SK-N-SH treated with all-trans-retinoic acid at 6 μM for 48 hours (cell line): ENCODE data around the gene CREBRF.

Experiments used
- ARNTL ChIP-seq: fragments of 450-650 bp; formaldehyde crosslinking; IDR thresholded peaks from 2 replicates; pipeline ENCODE4 v1.5.0; 2020; ENCODE audit warnings: low read depth, mild to moderate bottlenecking, moderate library complexity, borderline replicate concordance
- PPARA ChIP-seq: fragments of 250-450 bp; sonication (Bioruptor Pico); IDR thresholded peaks from 2 replicates; pipeline ENCODE4 v1.5.0; 2020; ENCODE audit warnings: mild to moderate bottlenecking, borderline replicate concordance
- RARB ChIP-seq: fragments of 250-450 bp; sonication (Bioruptor Pico); IDR thresholded peaks from 2 replicates; pipeline ENCODE4 v1.8.0; 2021; ENCODE audit warnings: mild to moderate bottlenecking, moderate library complexity
- ZC3H10 ChIP-seq: fragments of 250-450 bp; sonication (Bioruptor Pico); IDR thresholded peaks from 2 replicates; pipeline ENCODE4 v1.5.1; 2021; ENCODE audit warnings: mild to moderate bottlenecking, moderate library complexity
- ZNF8 ChIP-seq: fragments of 450-650 bp; formaldehyde crosslinking; IDR thresholded peaks from 2 replicates; pipeline ENCODE4 v1.5.0; 2020; ENCODE audit warnings: mild to moderate bottlenecking, moderate library complexity
- TF ChIP-seq, protein P1 (sequence below): fragments of 250-450 bp; sonication (Bioruptor Pico); IDR thresholded peaks from 2 replicates; pipeline ENCODE4 v1.8.0; 2021; ENCODE audit warnings: low read depth, mild to moderate bottlenecking, moderate library complexity, borderline replicate concordance
- TF ChIP-seq, protein P2 (sequence below): fragments of 250-450 bp; sonication (Bioruptor Pico); IDR thresholded peaks from 2 replicates; pipeline ENCODE4 v1.8.0; 2020; ENCODE audit warnings: mild to moderate bottlenecking, moderate library complexity, borderline replicate concordance
- TF ChIP-seq, protein P3 (sequence below): fragments of 250-450 bp; sonication (Bioruptor Pico); IDR thresholded peaks from 2 replicates; pipeline ENCODE4 v1.5.1; 2021; ENCODE audit warnings: mild to moderate bottlenecking, moderate library complexity
- TF ChIP-seq, protein P4 (sequence below): fragments of 250-450 bp; sonication (Bioruptor Pico); IDR thresholded peaks from 2 replicates; pipeline ENCODE4 v1.5.0; 2020; ENCODE audit warnings: mild to moderate bottlenecking, moderate library complexity

DNA sequence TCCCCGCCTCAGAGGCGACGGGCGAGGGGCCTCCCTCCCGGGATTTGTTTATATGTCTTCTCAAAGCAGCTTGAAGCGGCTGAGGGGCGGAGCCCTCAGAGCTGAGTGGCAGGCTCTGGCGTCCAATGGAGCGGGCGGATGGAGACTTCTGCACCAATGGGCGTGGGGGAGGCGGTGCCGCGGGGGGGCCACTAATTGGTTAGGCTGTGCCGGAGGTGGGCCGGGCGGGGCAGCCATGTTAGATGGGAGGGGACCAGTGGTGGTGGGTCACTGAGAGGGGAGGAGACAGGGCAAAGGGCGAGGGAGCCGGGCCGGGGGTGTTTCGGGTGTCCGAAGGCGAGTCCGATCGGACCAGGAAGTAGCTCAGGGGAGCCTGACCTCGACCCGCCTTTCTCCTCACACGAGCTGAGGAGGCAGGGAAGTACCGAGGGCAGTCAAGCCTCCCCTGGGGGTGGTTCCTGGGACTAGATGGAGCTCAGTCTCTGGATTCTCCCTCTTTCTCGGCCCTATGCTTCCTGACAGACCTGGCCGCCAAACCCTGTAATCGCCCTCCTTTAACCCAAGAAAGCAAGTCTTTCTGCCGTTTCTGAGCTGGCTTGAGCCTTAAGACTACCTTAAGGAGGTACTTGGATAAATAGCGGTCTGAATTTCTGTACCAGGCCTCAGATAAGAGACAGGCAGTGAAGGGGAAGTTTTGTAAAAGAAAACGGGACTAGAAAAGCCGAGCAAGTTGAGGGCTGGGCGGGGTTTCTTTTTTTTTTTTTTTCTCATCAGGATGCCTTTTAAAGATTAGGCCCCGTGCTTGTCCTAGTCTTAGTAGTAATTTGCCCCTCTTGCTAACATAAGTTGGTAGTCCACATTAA is 1.1 kb downstream of the CREBRF start:
- TF ChIP-seq, protein P1, sequence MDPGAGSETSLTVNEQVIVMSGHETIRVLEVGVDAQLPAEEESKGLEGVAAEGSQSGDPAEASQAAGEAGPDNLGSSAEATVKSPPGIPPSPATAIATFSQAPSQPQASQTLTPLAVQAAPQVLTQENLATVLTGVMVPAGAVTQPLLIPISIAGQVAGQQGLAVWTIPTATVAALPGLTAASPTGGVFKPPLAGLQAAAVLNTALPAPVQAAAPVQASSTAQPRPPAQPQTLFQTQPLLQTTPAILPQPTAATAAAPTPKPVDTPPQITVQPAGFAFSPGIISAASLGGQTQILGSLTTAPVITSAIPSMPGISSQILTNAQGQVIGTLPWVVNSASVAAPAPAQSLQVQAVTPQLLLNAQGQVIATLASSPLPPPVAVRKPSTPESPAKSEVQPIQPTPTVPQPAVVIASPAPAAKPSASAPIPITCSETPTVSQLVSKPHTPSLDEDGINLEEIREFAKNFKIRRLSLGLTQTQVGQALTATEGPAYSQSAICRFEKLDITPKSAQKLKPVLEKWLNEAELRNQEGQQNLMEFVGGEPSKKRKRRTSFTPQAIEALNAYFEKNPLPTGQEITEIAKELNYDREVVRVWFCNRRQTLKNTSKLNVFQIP (CRISPR knock-in tag), result no peak
- no peak for TF ChIP-seq PPARA
- TF ChIP-seq ARNTL (CRISPR knock-in tag), result no peak
- TF ChIP-seq, protein P2, sequence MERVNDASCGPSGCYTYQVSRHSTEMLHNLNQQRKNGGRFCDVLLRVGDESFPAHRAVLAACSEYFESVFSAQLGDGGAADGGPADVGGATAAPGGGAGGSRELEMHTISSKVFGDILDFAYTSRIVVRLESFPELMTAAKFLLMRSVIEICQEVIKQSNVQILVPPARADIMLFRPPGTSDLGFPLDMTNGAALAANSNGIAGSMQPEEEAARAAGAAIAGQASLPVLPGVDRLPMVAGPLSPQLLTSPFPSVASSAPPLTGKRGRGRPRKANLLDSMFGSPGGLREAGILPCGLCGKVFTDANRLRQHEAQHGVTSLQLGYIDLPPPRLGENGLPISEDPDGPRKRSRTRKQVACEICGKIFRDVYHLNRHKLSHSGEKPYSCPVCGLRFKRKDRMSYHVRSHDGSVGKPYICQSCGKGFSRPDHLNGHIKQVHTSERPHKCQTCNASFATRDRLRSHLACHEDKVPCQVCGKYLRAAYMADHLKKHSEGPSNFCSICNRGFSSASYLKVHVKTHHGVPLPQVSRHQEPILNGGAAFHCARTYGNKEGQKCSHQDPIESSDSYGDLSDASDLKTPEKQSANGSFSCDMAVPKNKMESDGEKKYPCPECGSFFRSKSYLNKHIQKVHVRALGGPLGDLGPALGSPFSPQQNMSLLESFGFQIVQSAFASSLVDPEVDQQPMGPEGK (CRISPR knock-in tag), result no peak
- TF ChIP-seq, protein P3, sequence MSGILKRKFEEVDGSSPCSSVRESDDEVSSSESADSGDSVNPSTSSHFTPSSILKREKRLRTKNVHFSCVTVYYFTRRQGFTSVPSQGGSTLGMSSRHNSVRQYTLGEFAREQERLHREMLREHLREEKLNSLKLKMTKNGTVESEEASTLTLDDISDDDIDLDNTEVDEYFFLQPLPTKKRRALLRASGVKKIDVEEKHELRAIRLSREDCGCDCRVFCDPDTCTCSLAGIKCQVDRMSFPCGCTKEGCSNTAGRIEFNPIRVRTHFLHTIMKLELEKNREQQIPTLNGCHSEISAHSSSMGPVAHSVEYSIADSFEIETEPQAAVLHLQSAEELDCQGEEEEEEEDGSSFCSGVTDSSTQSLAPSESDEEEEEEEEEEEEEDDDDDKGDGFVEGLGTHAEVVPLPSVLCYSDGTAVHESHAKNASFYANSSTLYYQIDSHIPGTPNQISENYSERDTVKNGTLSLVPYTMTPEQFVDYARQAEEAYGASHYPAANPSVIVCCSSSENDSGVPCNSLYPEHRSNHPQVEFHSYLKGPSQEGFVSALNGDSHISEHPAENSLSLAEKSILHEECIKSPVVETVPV (CRISPR knock-in tag), result no peak
- TF ChIP-seq, protein P4, sequence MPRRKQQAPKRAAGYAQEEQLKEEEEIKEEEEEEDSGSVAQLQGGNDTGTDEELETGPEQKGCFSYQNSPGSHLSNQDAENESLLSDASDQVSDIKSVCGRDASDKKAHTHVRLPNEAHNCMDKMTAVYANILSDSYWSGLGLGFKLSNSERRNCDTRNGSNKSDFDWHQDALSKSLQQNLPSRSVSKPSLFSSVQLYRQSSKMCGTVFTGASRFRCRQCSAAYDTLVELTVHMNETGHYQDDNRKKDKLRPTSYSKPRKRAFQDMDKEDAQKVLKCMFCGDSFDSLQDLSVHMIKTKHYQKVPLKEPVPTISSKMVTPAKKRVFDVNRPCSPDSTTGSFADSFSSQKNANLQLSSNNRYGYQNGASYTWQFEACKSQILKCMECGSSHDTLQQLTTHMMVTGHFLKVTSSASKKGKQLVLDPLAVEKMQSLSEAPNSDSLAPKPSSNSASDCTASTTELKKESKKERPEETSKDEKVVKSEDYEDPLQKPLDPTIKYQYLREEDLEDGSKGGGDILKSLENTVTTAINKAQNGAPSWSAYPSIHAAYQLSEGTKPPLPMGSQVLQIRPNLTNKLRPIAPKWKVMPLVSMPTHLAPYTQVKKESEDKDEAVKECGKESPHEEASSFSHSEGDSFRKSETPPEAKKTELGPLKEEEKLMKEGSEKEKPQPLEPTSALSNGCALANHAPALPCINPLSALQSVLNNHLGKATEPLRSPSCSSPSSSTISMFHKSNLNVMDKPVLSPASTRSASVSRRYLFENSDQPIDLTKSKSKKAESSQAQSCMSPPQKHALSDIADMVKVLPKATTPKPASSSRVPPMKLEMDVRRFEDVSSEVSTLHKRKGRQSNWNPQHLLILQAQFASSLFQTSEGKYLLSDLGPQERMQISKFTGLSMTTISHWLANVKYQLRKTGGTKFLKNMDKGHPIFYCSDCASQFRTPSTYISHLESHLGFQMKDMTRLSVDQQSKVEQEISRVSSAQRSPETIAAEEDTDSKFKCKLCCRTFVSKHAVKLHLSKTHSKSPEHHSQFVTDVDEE (CRISPR knock-in tag), result no peak
- no peak for TF ChIP-seq RARB (CRISPR knock-in tag)
- no peak for TF ChIP-seq ZNF8
- no peak for TF ChIP-seq ZC3H10 (CRISPR knock-in tag)
